Transverse colon (tissue), 4 donors: ENCODE results near the gene JSRP1. TPM values are rescaled to one million over a fixed set of nuclear protein-coding genes. Genes with fewer than 3 reads are reported as not detected.

Source experiments
- DNase-seq: peaks from one replicate; pipeline ENCODE4 v3.0.0-alpha.2; 2019
- H3K27ac ChIP-seq, 4 donors: fragments of 200-600 bp; sonication (generic); 2 replicates each; pipeline ENCODE4 v1.5.1; 2016 to 2018; ENCODE audit warnings: inconsistent platforms in 4 of 4
- H3K27me3 ChIP-seq: fragments of 200-600 bp; sonication (generic); 2 replicates; pipeline ENCODE4 v1.5.1; 2017; ENCODE audit warnings: inconsistent platforms
- H3K36me3 ChIP-seq, 4 donors: fragments of 200-600 bp; sonication (generic); 2 replicates each; pipeline ENCODE4 v1.5.1; 2017 to 2019; ENCODE audit warnings: inconsistent platforms in 4 of 4
- H3K4me1 ChIP-seq, 4 donors: fragments of 200-600 bp; sonication (generic); 2 replicates each; pipeline ENCODE4 v1.5.1; 2017 to 2020; ENCODE audit warnings: inconsistent platforms in 4 of 4
- H3K4me3 ChIP-seq, 4 donors: fragments of 200-600 bp; sonication (generic); 1 replicate in 1 of 4; 2 replicates in 3 of 4; pipeline versions ENCODE4 v1.5.1 to v1.6.1; 2017 to 2019; ENCODE audit warnings: inconsistent platforms in 4 of 4
- H3K9me3 ChIP-seq, 2 donors: fragments of 200-600 bp; sonication (generic); 2 replicates each; pipeline ENCODE4 v1.5.1; 2017 to 2019; ENCODE audit warnings: inconsistent platforms in 2 of 2
- EP300 ChIP-seq: sonication (generic); formaldehyde crosslinking; IDR thresholded peaks from one replicate; pipeline ENCODE4 v1.6.1; 2017; ENCODE audit warnings: antibody characterized with exemption, low read depth
- POLR2A ChIP-seq: fragments of 450-650 bp; IDR thresholded peaks from one replicate; pipeline ENCODE4 v1.6.1; 2016; ENCODE audit warnings: antibody characterized with exemption, mild to moderate bottlenecking, moderate library complexity
- POLR2AphosphoS5 ChIP-seq, 3 donors: sonication (generic); formaldehyde crosslinking; IDR thresholded peaks; one replicate each; pipeline ENCODE4 v1.6.1; 2016; ENCODE audit warnings: antibody characterized with exemption in 3 of 3
- WGBS, 2 donors: methylation state at CpG; one replicate each; pipeline ENCODE4 v1.1.5; 2018; ENCODE audit warnings: low coverage in 1 of 2; 5-methylcytosine and 5-hydroxymethylcytosine counted together
- in situ Hi-C, 4 donors: fragments of 200-750 bp; cut with MboI; loops; one replicate each; pipeline versions ENCODE4 v1.15.0 to v1.15.1; 2017; ENCODE audit warnings: low sequenced_read_pairs in 3 of 4, low pct_ligation_motif_present in 1 of 4, low pct_unique_long_range_greater_than_20kb in 1 of 4
- intact Hi-C: fragments of 100-400 bp; cut with DNase I; formaldehyde crosslinking; loops from one replicate; pipeline ENCODE4 v1.15.1; 2023; ENCODE audit warnings: low total_unique reads
- total RNA-seq, 4 donors: library from RNA; depleted of rRNA; stranded (reverse); fragments of >200 nt; gene quantifications; one replicate each; pipeline ENCODE4 v1.1.0, GENCODE V29; 2016
- TF ChIP-seq, protein P1 (sequence below), 5 experiments: fragments of 200-600 bp in 3 of 5; fragments of 450-650 bp in 2 of 5; sonication (generic) in 3 of 5; IDR thresholded peaks; 1 replicate in 2 of 5; 2 replicates in 3 of 5; pipeline ENCODE4 v1.5.1; 2016 to 2017; ENCODE audit warnings: antibody characterized with exemption in 5 of 5, inconsistent platforms in 3 of 5, mild to moderate bottlenecking in 2 of 5, moderate library complexity in 1 of 5

The JSRP1 gene
- total RNA-seq, 4 donors from 2014 or later: 5.6 TPM; not detected in 3

GRCh38 chr19:2237869-2238153 is 18.4 kb downstream of the JSRP1 start:
- 66 to 94% methylated on average over 6 of the region's 6 CpGs for WGBS, 2 donors
- TF ChIP-seq POLR2AphosphoS5 (IDR thresholded peaks at IDR 0.05) (no peak), POLR2A (no peak), EP300 (no peak)
- TF ChIP-seq, protein P1, sequence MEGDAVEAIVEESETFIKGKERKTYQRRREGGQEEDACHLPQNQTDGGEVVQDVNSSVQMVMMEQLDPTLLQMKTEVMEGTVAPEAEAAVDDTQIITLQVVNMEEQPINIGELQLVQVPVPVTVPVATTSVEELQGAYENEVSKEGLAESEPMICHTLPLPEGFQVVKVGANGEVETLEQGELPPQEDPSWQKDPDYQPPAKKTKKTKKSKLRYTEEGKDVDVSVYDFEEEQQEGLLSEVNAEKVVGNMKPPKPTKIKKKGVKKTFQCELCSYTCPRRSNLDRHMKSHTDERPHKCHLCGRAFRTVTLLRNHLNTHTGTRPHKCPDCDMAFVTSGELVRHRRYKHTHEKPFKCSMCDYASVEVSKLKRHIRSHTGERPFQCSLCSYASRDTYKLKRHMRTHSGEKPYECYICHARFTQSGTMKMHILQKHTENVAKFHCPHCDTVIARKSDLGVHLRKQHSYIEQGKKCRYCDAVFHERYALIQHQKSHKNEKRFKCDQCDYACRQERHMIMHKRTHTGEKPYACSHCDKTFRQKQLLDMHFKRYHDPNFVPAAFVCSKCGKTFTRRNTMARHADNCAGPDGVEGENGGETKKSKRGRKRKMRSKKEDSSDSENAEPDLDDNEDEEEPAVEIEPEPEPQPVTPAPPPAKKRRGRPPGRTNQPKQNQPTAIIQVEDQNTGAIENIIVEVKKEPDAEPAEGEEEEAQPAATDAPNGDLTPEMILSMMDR (IDR thresholded peaks at IDR 0.05): no peak
- H3K36me3 ChIP-seq: peaks cover 0 to 5% (median 0%) of the 10 kb centered on the region in 4 donors
- no peak for DNase-seq
- H3K27ac ChIP-seq: peak overlapping the region; percentile 96 to 99 (median 98)
- H3K27me3 ChIP-seq: no peaks in the 10 kb centered on the region
- H3K9me3 ChIP-seq: no peaks in the 10 kb centered on the region
- in situ Hi-C loops (no loop called here), intact Hi-C loops (loop anchor here (2.0 kb wide), 1 partner anchor 35 kb away; no protein-coding TSS in a partner anchor)
- peaks cover 53 to 81% (median 75%) of the 10 kb centered on the region in 4 donors for H3K4me1 ChIP-seq
- peak overlapping the region in 3 of 4 donors; percentile 85 to 98 (median 95) for H3K4me3 ChIP-seq

- TF ChIP-seq EP300 (no peak), POLR2AphosphoS5 (IDR thresholded peaks at IDR 0.05) (no peak), POLR2A (no peak)
- TF ChIP-seq, protein P1 (IDR thresholded peaks at IDR 0.05): no peak
- Histone ChIP-seq H3K4me3 (peak overlapping the region; percentile 51 to 98 (median 90)), H3K4me1 (peaks cover 52 to 75% (median 72%) of the 10 kb centered on the region in 4 donors), H3K27ac (peak overlapping the region; percentile 96 to 99 (median 98)), H3K9me3 (no peaks in the 10 kb centered on the region), H3K36me3 (peaks cover 0 to 5% (median 0%) of the 10 kb centered on the region in 4 donors), H3K27me3 (no peaks in the 10 kb centered on the region)
- in situ Hi-C loops: no loop called here
- no peak for DNase-seq
- WGBS, 2 donors: 40 to 52% methylated on average over 13 to 41 of the region's 43 CpGs
- intact Hi-C loops: loop anchor here (2.0 kb wide), 1 partner anchor 36 kb away; no protein-coding TSS in a partner anchor
Measured at GRCh38 chr19:2237051-2237868, 19.0 kb downstream of the JSRP1 start.

GRCh38 chr19:2236314-2237050 is 19.7 kb downstream of the JSRP1 start, which contains the start of the genes PLEKHJ1 and SF3A2:
PLEKHJ1 (minus strand) TSS chr19:2236329; CDS start chr19:2236248, 81 bp downstream.
SF3A2 (plus strand) TSS chr19:2236824; CDS start chr19:2243419, 6,595 bp downstream.
- DNase-seq: peak; percentile 97
- Histone ChIP-seq H3K4me1 (peaks cover 44 to 67% (median 64%) of the 10 kb centered on the region in 4 donors), H3K9me3 (no peaks in the 10 kb centered on the region), H3K36me3 (peaks cover 0 to 5% (median 0%) of the 10 kb centered on the region in 4 donors), H3K4me3 (peak within 1 kb of the TSS; percentile 72 to 98 (median 90)), H3K27me3 (no peaks in the 10 kb centered on the region), H3K27ac (peak within 1 kb of the TSS; percentile 96 to 99 (median 98))
- intact Hi-C loops (loop anchor here (2.0 kb wide), 1 partner anchor 36 kb away; no protein-coding TSS in a partner anchor), in situ Hi-C loops (no loop called here)
- TF ChIP-seq POLR2A (peak; percentile 78), POLR2AphosphoS5 (IDR thresholded peaks at IDR 0.05) (peak; percentile 93 to 97 (median 97)), EP300 (peak; percentile 35)
- TF ChIP-seq, protein P1 (IDR thresholded peaks at IDR 0.05): peak; percentile 98 to 100 (median 99)
- WGBS, 2 donors: 0% methylated on average over 62 of the region's 80 CpGs; no CpG with 5 or more reads in 1 of the 2 donors

DNA sequence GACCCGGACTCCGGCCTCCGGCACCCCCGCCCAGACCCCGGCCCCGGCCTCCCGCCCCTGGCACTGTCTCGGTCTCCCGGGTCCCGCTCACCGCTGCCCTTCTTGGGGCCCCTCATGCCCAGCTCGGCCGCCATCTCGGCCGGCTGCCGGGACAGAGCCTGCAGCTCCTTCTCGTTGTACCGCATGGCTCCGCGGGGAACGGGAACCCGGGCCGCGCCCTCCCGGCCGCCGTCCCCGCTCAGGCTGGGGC is 20.2 kb downstream of the JSRP1 start:
- DNase-seq: no peak
- TF ChIP-seq POLR2AphosphoS5 (IDR thresholded peaks at IDR 0.05) (peak; percentile 72), EP300 (no peak)
- Histone ChIP-seq H3K27me3 (no peaks in the 10 kb centered on the region), H3K4me3 (peak overlapping the region; percentile 72 to 98 (median 90)), H3K9me3 (no peaks in the 10 kb centered on the region), H3K4me1 (peaks cover 39 to 62% (median 59%) of the 10 kb centered on the region in 4 donors), H3K27ac (peak overlapping the region; percentile 96 to 99 (median 98)), H3K36me3 (peaks cover 0 to 5% (median 0%) of the 10 kb centered on the region in 4 donors)
- in situ Hi-C loops: no loop called here
- intact Hi-C loops: loop anchor here (2.0 kb wide), 1 partner anchor 37 kb away; no protein-coding TSS in a partner anchor
- WGBS, 2 donors: 2% methylated on average over 9 of the region's 28 CpGs; no CpG with 5 or more reads in 1 of the 2 donors
